ENCODE data around the gene PRSS1. TPM values are rescaled to one million over a fixed set of nuclear protein-coding genes. Genes with fewer than 3 reads are reported as not detected.

The PRSS1 gene
- total RNA-seq, 3 donors from 2014 or later = not detected

GRCh38 chr7:142787783-142788182 is 38.5 kb downstream of the PRSS1 start:
- Histone ChIP-seq H3K4me3 (no peak overlapping the region), H3K36me3 (ENCODE audit: low read depth) (no peaks in the 10 kb centered on the region), H3K4me1 (ENCODE audit: low read depth) (no peaks in the 10 kb centered on the region), H3K9me3 (no peaks in the 10 kb centered on the region)
- intact Hi-C loops (cut with DNase I, micrococcal nuclease) = loop anchor here (10.0 kb wide), 2 partner anchors 133 to 183 kb away; no protein-coding TSS in a partner anchor
- TF ChIP-seq CTCF (IDR thresholded peaks at IDR 0.05) = no peak
- ATAC-seq = no peak
- no peak for DNase-seq

GRCh38 chr7:142788303-142789289 is 39.3 kb downstream of the PRSS1 start:
- Histone ChIP-seq H3K9me3 (no peaks in the 10 kb centered on the region), H3K36me3 (ENCODE audit: low read depth) (no peaks in the 10 kb centered on the region), H3K4me1 (ENCODE audit: low read depth) (no peaks in the 10 kb centered on the region), H3K4me3 (no peak overlapping the region)
- no peak for DNase-seq
- no peak for TF ChIP-seq CTCF (IDR thresholded peaks at IDR 0.05)
- ATAC-seq = no peak
- intact Hi-C loops (cut with DNase I, micrococcal nuclease) = loop anchor here (10.0 kb wide), 2 partner anchors 134 to 184 kb away; no protein-coding TSS in a partner anchor

- Histone ChIP-seq H3K4me3 (no peak overlapping the region), H3K4me1 (ENCODE audit: low read depth) (no peaks in the 10 kb centered on the region), H3K36me3 (ENCODE audit: low read depth) (no peaks in the 10 kb centered on the region), H3K9me3 (no peaks in the 10 kb centered on the region)
- TF ChIP-seq CTCF (IDR thresholded peaks at IDR 0.05) = no peak
- ATAC-seq = peak; percentile 23
- intact Hi-C loops (cut with DNase I, micrococcal nuclease) = loop anchor here (10.0 kb wide), 2 partner anchors 135 to 185 kb away; no protein-coding TSS in a partner anchor
- no peak for DNase-seq
Measured at GRCh38 chr7:142789441-142789840, 40.2 kb downstream of the PRSS1 start.

GRCh38 chr7:142790056-142790455 is 40.8 kb downstream of the PRSS1 start:
- ATAC-seq (no peak), DNase-seq (no peak)
- intact Hi-C loops (cut with DNase I, micrococcal nuclease) = no loop called here
- Histone ChIP-seq H3K36me3 (ENCODE audit: low read depth) (no peaks in the 10 kb centered on the region), H3K9me3 (no peaks in the 10 kb centered on the region), H3K4me1 (ENCODE audit: low read depth) (no peaks in the 10 kb centered on the region), H3K4me3 (no peak overlapping the region)
- TF ChIP-seq CTCF (IDR thresholded peaks at IDR 0.05) = no peak

- H3K4me1 ChIP-seq (ENCODE audit: low read depth) = no peaks in the 10 kb centered on the region
- DNase-seq = no peak
- ATAC-seq = no peak
- H3K9me3 ChIP-seq = no peaks in the 10 kb centered on the region
- no peak overlapping the region for H3K4me3 ChIP-seq
- TF ChIP-seq CTCF (IDR thresholded peaks at IDR 0.05) = no peak
- intact Hi-C loops (cut with DNase I, micrococcal nuclease) = no loop called here
- H3K36me3 ChIP-seq (ENCODE audit: low read depth) = no peaks in the 10 kb centered on the region
Measured at GRCh38 chr7:142790555-142790954, 41.3 kb downstream of the PRSS1 start.

Measured in mucosa of descending colon (tissue), 3 donors.